HG02938 (cell line): ENCODE data around the gene GALNT6.

Experiments
- ATAC-seq: cut with Tn5 transposase; IDR thresholded peaks from one replicate; pipeline ENCODE4 v1.9.1; 2021; ENCODE audit warnings: mild to moderate bottlenecking, moderate library complexity; ENCODE audit not compliant: unreplicated experiment

GALNT6 gene

DNA sequence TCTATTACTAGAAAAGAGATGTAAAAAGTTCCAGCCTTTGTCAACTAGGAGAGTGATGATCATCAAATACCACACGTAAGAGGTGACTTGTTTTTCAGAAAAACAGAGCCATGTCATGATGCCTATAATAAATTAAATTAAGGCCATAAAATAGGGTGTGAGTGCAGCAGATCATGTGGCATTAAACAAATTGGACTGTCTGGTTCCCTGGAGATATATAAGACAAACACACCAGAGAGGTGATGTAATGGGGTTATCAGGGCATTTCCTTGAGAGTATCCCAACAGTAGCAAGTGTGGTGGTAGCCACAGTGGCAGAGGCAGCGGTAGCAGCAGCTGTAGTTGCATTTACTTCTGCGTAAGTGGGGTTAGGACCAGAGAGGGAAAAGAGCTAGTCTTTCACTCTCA is 14.6 kb upstream of the GALNT6 start:
- ATAC-seq: no peak

GRCh38 chr12:51404627-51405026 is 13.4 kb upstream of the GALNT6 start:
- no peak for ATAC-seq

DNA sequence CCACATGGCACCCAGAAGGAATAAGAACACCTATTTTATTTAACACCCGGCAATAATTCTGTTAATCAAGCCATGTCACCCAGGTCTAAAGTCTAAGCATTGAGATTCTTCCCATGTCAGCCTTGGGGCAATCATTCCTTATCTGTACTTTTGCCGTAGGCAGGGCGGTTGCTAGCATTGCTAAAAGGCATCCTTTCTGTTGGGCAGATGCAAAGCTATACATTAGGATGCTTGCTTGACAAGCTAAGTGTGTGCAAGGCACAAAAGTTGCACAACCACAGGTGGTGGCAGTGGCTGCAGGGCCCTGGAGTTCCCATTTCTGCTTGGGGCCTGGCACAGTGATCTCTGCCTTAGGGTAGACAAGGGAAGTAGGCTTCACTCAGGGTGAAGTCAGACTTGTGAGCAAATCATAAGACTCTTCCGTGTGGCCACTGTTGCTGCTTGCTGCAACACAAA is 12.5 kb upstream of the GALNT6 start:
- ATAC-seq: no peak

DNA sequence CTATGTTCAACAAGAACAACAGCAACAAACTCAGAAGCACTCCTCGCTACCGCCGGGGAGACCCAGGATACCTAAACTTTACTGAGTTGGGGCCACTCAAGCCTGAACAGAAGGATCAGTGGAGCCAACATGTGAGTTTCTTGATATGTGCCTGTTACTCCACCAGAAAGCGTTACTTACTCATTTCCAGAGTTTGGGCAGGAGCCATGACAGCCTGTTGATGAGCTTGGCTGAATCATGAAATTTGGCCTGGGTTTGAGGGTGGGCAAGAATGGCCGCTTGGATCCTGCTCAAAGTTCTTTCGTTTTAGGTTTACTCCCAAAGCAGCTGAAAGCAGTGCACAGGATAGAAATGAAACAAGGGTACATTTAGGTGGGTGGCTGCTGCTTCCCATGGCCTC is 12.0 kb upstream of the GALNT6 start:
- no peak for ATAC-seq

DNA sequence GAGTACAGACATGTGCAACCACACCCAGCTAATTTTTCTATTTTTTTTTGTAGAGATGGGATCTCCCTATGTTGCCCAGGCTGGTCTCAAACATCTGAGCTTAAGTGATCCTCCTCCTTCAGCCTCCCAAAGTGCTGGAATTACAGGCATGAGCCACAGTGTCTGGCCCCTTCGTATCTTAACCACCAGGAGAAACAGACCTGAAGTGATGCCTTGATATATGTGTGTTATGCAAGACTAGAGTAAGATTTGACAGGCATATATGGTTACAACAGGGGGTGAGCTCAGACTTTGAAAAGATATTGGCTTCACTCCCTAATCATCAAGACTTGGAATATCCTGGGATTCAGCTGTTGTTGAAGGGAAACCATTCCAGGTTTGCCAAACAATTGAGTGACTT is 10.7 kb upstream of the GALNT6 start:
- no peak for ATAC-seq

GRCh38 chr12:51401486-51401885 is 10.3 kb upstream of the GALNT6 start:
- ATAC-seq: no peak

DNA sequence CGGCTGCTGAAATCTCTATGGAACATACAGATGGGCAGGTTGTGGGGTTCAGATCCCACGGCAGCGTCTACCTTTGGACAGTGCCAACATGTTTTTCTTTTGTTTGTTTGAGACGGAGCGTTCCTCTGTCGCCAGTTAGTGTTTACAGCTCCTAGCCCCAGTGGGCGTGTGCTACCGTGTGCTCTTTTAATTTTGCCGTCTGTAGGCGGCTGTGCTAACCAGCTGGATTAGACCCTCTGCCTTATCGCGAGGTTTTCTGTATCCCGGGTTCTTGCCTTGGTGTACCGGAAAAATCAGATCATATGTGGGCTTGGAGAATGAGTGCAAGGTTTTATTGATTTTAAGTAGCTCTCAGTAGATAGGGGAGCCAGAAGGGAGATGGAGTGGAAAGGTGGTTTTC is 9.8 kb upstream of the GALNT6 start:
- ATAC-seq: no peak

DNA sequence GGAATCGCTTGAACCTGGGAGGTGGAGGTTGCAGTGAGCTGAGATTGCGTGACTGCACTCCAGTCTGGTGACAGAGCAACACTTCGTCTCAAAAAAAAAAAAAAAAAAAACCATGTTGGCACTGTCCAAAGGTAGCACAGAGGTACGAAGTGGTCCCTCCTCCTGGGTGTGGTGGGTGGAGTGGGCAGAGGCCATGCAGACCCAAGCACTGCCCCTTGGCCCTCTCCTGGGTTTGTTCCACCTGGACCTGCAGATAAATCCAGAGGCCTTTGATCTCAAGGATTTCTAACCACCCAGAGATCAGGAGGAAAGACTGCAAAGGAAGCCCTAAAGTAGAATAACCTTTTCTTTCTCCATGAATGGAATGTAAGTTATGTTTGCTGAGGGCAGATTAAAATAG is 8.7 kb upstream of the GALNT6 start:
- ATAC-seq: no peak

GRCh38 chr12:51397670-51398069 is 6.5 kb upstream of the GALNT6 start:
- ATAC-seq: no peak

DNA sequence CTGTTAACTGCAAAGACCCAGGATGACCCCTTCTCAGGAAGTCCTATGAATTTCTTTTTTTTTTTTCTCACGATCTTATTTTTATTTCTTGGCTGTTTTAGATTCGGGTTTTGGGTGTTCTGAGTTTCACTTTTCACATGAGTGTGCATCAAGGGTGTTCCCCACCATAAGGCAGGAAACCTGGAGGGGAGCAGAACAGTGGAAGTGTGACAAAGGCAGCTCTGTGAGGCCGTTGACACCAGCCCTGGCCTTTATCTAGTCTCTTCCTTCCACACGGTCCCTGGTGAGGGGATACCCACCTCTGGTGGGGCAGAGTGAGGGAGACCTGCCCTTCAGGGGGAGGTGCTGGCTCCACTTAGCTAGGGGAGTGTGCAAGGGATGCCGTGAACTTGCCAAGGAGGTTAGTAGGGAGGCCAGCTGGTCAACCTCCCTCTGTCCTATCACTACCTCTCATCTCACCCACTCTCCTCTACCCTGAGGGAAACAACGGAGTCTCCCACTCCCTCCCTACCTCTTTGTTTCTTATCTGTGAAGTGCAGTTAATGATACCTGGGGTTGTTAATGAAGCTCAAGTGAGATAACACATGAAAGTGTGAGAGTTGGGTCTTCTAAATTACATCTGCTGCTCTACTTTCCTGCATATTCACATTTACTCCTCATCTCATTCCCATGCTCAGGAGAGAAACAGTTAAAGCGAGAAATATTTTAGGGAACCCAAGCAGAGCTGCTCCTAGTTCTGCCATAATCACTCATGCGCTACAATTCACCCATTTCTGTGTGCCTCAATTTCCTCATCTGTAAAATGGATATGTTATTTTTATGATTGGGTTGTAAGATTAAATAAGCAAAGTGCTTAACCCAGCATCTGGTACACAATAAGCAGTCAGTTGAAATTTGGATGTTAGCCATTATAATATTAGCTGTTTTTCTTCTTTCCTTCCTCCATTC is 4.4 kb upstream of the GALNT6 start:
- ATAC-seq: no peak

GRCh38 chr12:51393676-51394545 is 2.7 kb upstream of the GALNT6 start:
- no peak for ATAC-seq

GRCh38 chr12:51392556-51393237 is 1.5 kb upstream of the GALNT6 start:
- ATAC-seq: no peak

DNA sequence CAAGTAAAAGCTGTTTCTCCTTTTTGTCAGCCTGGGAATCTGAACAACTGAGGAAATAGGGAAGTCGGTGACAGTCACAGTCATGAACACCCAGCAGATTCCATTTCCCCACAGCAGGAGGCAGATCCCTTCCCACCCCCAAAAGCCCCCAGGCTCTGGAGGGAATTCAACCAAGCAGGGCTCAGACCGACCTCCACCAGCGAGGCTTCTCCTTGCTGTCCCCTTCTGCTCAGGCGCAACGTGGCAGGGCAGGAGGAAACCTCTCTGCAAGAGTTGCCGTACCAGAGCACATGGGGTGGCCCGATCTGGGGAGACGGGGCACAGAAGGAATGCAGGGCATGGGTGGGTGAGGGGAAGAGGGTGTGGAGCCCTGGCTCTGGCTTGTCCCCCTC is 319 bp downstream of the GALNT6 start:
- peak; percentile 25 for ATAC-seq

DNA sequence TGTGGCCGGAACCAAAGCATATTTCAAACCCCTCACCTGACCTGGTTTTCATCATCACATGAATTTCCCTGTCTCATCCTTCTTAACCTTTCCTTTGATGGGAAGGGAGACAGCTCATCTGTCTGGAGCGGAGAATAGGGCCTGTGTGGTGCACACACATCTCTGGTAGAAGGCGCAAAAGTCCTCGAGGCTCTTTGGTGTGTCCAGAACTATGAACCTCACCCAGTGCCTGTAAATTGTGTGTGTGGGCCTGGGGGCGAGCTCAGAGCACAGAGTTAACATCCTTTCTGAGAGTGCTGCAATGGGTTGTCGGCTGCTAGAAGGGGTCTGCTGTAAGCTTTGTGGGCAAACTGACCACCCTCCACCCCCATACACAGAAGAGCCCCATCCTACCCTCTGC is 749 bp downstream of the GALNT6 start:
- ATAC-seq: no peak

DNA sequence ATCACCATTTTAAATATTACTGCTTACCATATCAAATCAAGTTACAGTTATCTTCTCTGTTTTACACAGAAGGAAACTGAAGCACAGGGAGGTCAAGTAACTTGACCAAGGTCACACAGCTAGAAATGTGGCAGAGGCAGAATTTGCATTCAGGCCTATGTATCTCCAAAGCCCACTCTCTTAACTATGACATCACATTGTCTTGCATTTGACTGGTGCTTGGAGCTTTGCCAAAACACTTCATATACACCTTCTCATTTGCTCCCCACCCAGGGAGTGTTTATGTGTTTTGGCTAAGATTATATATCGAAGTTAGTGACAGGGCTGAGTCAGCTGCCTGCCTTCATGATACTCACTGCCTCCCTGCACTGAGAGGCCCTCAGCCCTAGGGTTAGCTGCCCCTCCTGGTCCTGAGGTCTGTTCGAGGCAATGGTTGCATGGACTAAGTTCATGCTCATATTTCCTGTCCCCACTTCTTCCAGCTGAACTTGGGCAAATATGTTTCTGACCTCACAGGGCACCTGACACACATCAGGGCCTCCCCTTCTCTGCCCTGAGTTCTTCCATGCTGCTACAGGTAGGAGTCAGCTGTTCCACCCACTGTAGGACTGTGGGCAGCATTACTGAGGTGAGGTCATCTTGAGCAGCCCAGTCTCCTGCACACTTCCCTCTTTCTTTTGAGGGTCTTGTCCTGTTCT is 1.8 kb downstream of the GALNT6 start:
- ATAC-seq: no peak

GRCh38 chr12:51388846-51389245 is 2.4 kb downstream of the GALNT6 start:
- ATAC-seq: no peak

DNA sequence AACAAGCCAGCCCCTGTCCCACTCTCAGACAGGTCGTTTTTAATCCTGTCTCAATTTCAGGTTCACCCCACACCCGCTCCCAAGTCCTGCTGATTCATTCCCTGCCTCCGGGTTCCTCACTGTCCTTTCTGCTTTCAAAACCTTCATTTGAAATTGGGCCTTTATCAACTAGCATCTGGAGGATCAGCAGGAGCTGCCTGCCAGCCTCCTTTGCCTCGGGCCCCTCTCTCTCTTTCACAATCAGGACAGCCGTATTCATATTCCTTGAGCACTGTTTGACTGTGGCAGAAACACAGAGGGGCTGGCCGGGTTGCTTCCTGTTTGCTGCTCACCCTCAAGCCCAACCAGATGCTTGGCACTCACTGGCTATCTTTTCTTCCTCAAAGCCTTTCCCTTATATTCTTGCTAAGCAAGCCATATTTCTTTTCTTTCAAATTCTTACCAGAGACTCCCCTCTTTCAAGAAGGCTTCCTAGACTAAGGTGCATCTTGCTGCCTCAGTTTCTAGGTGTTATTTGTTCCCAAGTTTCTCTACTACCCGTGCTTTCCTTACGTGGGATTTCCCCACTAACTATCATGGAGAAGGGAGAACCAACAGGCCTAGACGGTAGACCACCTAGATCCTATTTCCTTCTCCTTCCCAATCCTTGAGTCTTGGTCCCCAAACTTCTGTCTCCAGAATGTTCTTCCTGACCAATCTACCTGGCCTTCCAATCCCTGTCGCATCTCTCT is 3.0 kb downstream of the GALNT6 start:
- ATAC-seq: no peak

GRCh38 chr12:51386351-51386750 is 4.9 kb downstream of the GALNT6 start:
- ATAC-seq: no peak

GRCh38 chr12:51383269-51383905 is 7.8 kb downstream of the GALNT6 start:
- no peak for ATAC-seq
